IMR-90 (cell line): ENCODE results near the gene GALNT5. TPM values are rescaled to one million over a fixed set of nuclear protein-coding genes. Genes with fewer than 3 reads are reported as not detected.

Experiments
- ATAC-seq: fragments of 200-7000 bp; cut with Tn5 transposase; 2 replicates; pipeline ENCODE4 v1.9.1; 2020; ENCODE audit warnings: low read depth, mild to moderate bottlenecking, moderate library complexity
- BruUV-seq: library from RNA; stranded (reverse); fragments of 400-500 nt; replicated peaks from 2 replicates; lab custom pipeline; 2021; lab: Mats Ljungman, UMichigan
- CTCF ChIA-PET: fragments of 300-600 bp; formaldehyde crosslinking; extraction: SDS; loops from one replicate; lab custom pipeline; 2021; ENCODE audit warnings: antibody characterized with exemption; lab: Yijun Ruan, JAX
- POLR2A ChIA-PET: fragments of 300-600 bp; sonication (Branson Sonifier 250); formaldehyde crosslinking; loops from one replicate; lab custom pipeline; 2022; ENCODE audit warnings: antibody characterized with exemption; ENCODE audit not compliant: unreplicated experiment; lab: Charles Lee
- DNase-seq: peaks from one replicate; pipeline ENCODE4 v3.0.0; 2013
- H2AFZ ChIP-seq: replicated peaks from 2 replicates; pipeline ENCODE3; 2013; ENCODE audit warnings: low read length, mild to moderate bottlenecking; ENCODE audit not compliant: poor library complexity
- H2AK5ac ChIP-seq: 2 replicates; pipeline ENCODE4 v1.6.1; 2013; ENCODE audit warnings: low read depth, low read length, inconsistent platforms
- H2AK9ac ChIP-seq: replicated peaks from 2 replicates; pipeline ENCODE3; 2013; ENCODE audit warnings: mild to moderate bottlenecking, low read depth, low read length, moderate library complexity; ENCODE audit not compliant: poor library complexity
- H2BK120ac ChIP-seq: 2 replicates; pipeline ENCODE4 v1.6.1; 2013; ENCODE audit warnings: low read depth, low read length, inconsistent platforms
- H2BK15ac ChIP-seq: 3 replicates; pipeline ENCODE4 v1.6.1; 2013; ENCODE audit warnings: low read depth, low read length, inconsistent platforms
- H2BK20ac ChIP-seq: 2 replicates; pipeline ENCODE4 v1.6.1; 2013; ENCODE audit warnings: low read depth, mild to moderate bottlenecking, inconsistent platforms, low read length, moderate library complexity
- H2BK5ac ChIP-seq: 2 replicates; pipeline ENCODE4 v1.6.1; 2013; ENCODE audit warnings: mild to moderate bottlenecking, low read depth, low read length, inconsistent platforms; ENCODE audit not compliant: poor library complexity, severe bottlenecking
- H3K14ac ChIP-seq: replicated peaks from 2 replicates; pipeline ENCODE4 v1.6.1; 2013; ENCODE audit warnings: low read depth, low read length, inconsistent platforms
- H3K18ac ChIP-seq: 2 replicates; pipeline ENCODE4 v1.6.1; 2013; ENCODE audit warnings: low read depth, low read length, control low read depth
- H3K23ac ChIP-seq: 2 replicates; pipeline ENCODE4 v1.6.1; 2013; ENCODE audit warnings: low read depth, low read length, inconsistent platforms
- H3K27ac ChIP-seq: 2 replicates; pipeline ENCODE4 v1.5.1; 2013; ENCODE audit warnings: mild to moderate bottlenecking, control low read depth, low read length; ENCODE audit not compliant: insufficient read depth
- H3K27me3 ChIP-seq: 2 replicates; pipeline ENCODE4 v1.6.1; 2013; ENCODE audit warnings: low read length; ENCODE audit not compliant: control insufficient read depth, insufficient read depth
- H3K36me3 ChIP-seq: 2 replicates; pipeline ENCODE4 v1.6.1; 2013; ENCODE audit warnings: low read length, mixed read lengths; ENCODE audit not compliant: control insufficient read depth, insufficient read depth
- H3K4ac ChIP-seq: 2 replicates; pipeline ENCODE4 v1.6.1; 2013; ENCODE audit warnings: low read depth, low read length, inconsistent platforms
- H3K4me1 ChIP-seq: 2 replicates; pipeline ENCODE4 v1.6.1; 2013; ENCODE audit warnings: low read length, mixed read lengths; ENCODE audit not compliant: control insufficient read depth, insufficient read depth
- H3K4me2 ChIP-seq: 2 replicates; pipeline ENCODE4 v1.6.1; 2013; ENCODE audit warnings: low read depth, mild to moderate bottlenecking, control low read depth, low read length, moderate library complexity
- H3K4me3 ChIP-seq: 2 replicates; pipeline ENCODE4 v1.5.1; 2013; ENCODE audit warnings: low read depth, mild to moderate bottlenecking, control low read depth, low read length, moderate library complexity; ENCODE audit not compliant: insufficient read depth
- H3K56ac ChIP-seq: 2 replicates; pipeline ENCODE4 v1.6.1; 2013; ENCODE audit warnings: low read length, inconsistent platforms; ENCODE audit not compliant: insufficient read depth; ENCODE audit errors: extremely low read depth
- H3K79me1 ChIP-seq, 2 experiments: 2 replicates each; pipeline ENCODE4 v1.6.1; 2013; ENCODE audit warnings: low read length in 2 of 2, inconsistent platforms in 1 of 2, low read depth in 1 of 2
- H3K9ac ChIP-seq: 2 replicates; pipeline ENCODE4 v1.6.1; 2013; ENCODE audit warnings: low read depth, low read length, control low read depth
- H3K9me1 ChIP-seq: 2 replicates; pipeline ENCODE4 v1.6.1; 2013; ENCODE audit warnings: low read length, inconsistent platforms; ENCODE audit not compliant: insufficient read depth
- H3K9me3 ChIP-seq: 2 replicates; pipeline ENCODE4 v1.6.1; 2013; ENCODE audit warnings: low read length; ENCODE audit not compliant: control insufficient read depth, insufficient read depth
- H4K20me1 ChIP-seq: 2 replicates; pipeline ENCODE4 v1.6.1; 2013; ENCODE audit warnings: low read length, inconsistent platforms; ENCODE audit not compliant: insufficient read depth
- H4K5ac ChIP-seq: 2 replicates; pipeline ENCODE4 v1.6.1; 2013; ENCODE audit warnings: mild to moderate bottlenecking, low read depth, low read length, control low read depth
- H4K8ac ChIP-seq, 2 experiments: 2 replicates each; pipeline ENCODE4 v1.6.1; 2013; ENCODE audit warnings: low read depth in 2 of 2, low read length in 2 of 2, control low read depth in 1 of 2, inconsistent platforms in 1 of 2
- H4K91ac ChIP-seq: 2 replicates; pipeline ENCODE4 v1.6.1; 2013; ENCODE audit warnings: low read depth, low read length, inconsistent platforms; ENCODE audit not compliant: insufficient read depth
- BHLHE40 ChIP-seq: fragments of 150-350 bp; IDR thresholded peaks from 2 replicates; pipeline ENCODE4 v1.6.1; 2016; ENCODE audit warnings: mild to moderate bottlenecking, low read depth, low read length
- CEBPB ChIP-seq: IDR thresholded peaks from 2 replicates; pipeline ENCODE4 v1.6.1; 2012; ENCODE audit warnings: low read depth, low read length, improper control_type of control experiment
- CHD1 ChIP-seq: IDR thresholded peaks from 2 replicates; pipeline ENCODE4 v1.6.1; 2012; ENCODE audit warnings: low read depth, low read length, improper control_type of control experiment
- CTCF ChIP-seq: conservative IDR thresholded peaks from 2 replicates; pipeline ENCODE4 v1.5.1; 2012; ENCODE audit warnings: mild to moderate bottlenecking, low read depth, low read length, improper control_type of control experiment
- ELK1 ChIP-seq: fragments of 150-350 bp; IDR thresholded peaks from 2 replicates; pipeline ENCODE4 v1.6.1; 2016; ENCODE audit warnings: low read depth, mild to moderate bottlenecking, low read length, moderate library complexity, borderline replicate concordance
- FOS ChIP-seq: fragments of 150-350 bp; IDR thresholded peaks from 2 replicates; pipeline ENCODE4 v1.6.1; 2016; ENCODE audit warnings: low read depth, low read length
- MAZ ChIP-seq: IDR thresholded peaks from 2 replicates; pipeline ENCODE4 v1.6.1; 2012; ENCODE audit warnings: low read depth, mild to moderate bottlenecking, low read length, improper control_type of control experiment, moderate library complexity, borderline replicate concordance
- MXI1 ChIP-seq: IDR thresholded peaks from 2 replicates; pipeline ENCODE4 v1.6.1; 2012; ENCODE audit warnings: low read depth, mild to moderate bottlenecking, low read length, moderate library complexity, borderline replicate concordance
- NFE2L2 ChIP-seq: fragments of 150-350 bp; IDR thresholded peaks from 2 replicates; pipeline ENCODE4 v1.6.1; 2016; ENCODE audit warnings: low read depth, mild to moderate bottlenecking, low read length
- POLR2A ChIP-seq: IDR thresholded peaks from 2 replicates; pipeline ENCODE4 v1.6.1; 2012; ENCODE audit warnings: mild to moderate bottlenecking, low read depth, low read length
- RAD21 ChIP-seq: IDR thresholded peaks from 2 replicates; pipeline ENCODE4 v1.6.1; 2012; ENCODE audit warnings: low read length, improper control_type of control experiment
- RCOR1 ChIP-seq: IDR thresholded peaks from 2 replicates; pipeline ENCODE4 v1.6.1; 2012; ENCODE audit warnings: mild to moderate bottlenecking, low read length, improper control_type of control experiment; ENCODE audit not compliant: insufficient replicate concordance
- RFX5 ChIP-seq: IDR thresholded peaks from 2 replicates; pipeline ENCODE4 v1.8.0; 2012; ENCODE audit warnings: low read depth, mild to moderate bottlenecking, low read length, moderate library complexity
- SMC3 ChIP-seq: fragments of 150-350 bp; IDR thresholded peaks from 2 replicates; pipeline ENCODE4 v1.6.1; 2016; ENCODE audit warnings: low read depth, mild to moderate bottlenecking, antibody characterized with exemption, low read length, moderate library complexity
- USF2 ChIP-seq: fragments of 150-350 bp; IDR thresholded peaks from 2 replicates; pipeline ENCODE4 v1.6.1; 2017; ENCODE audit warnings: mild to moderate bottlenecking, antibody characterized with exemption, low read length, low read depth
- WGBS, 2 experiments: methylation state at CpG; one replicate each; pipeline versions ENCODE4 v1.1.5 to v1.1.7; 2013; ENCODE audit warnings: missing lambda C conversion rate in 2 of 2; ENCODE audit not compliant: insufficient read length in 1 of 2; ENCODE audit errors: extremely low coverage in 2 of 2; 5-methylcytosine and 5-hydroxymethylcytosine counted together
- dilution Hi-C: fragments of 300-500 bp; cut with HindIII; formaldehyde crosslinking; loops from one replicate; pipeline ENCODE4 v1.14.3; 2018; ENCODE audit warnings: low sequenced_read_pairs; ENCODE audit not compliant: unreplicated experiment
- in situ Hi-C: fragments of 300-500 bp; cut with MboI; formaldehyde crosslinking; loops from 3 replicates; pipeline ENCODE4 v1.14.3; 2019; ENCODE audit warnings: low sequenced_read_pairs, inconsistent platforms, mixed read lengths
- intact Hi-C: fragments of 100-400 bp; cut with micrococcal nuclease; formaldehyde crosslinking; loops from 2 replicates; pipeline ENCODE4 v1.10.0; 2022
- polyA plus RNA-seq, 3 experiments: library from polyadenylated mRNA; depleted of rRNA; stranded (reverse); fragments of >200 nt; gene quantifications; 2 replicates each; pipeline ENCODE4 v1.2.3, GENCODE V29; 2012; ENCODE audit warnings: low replicate concordance in 1 of 3
- total RNA-seq: library from RNA; depleted of rRNA; stranded (reverse); fragments of >200 nt; gene quantifications from 2 replicates; pipeline ENCODE4 v1.2.3, GENCODE V29; 2012

The GALNT5 gene
- total and polyA plus RNA-seq, 2 of the 4 experiments (the other 2 are of a cell fraction), result 36.3 to 63.3 TPM

GRCh38 chr2:157218911-157219310 lies 38.6 kb upstream of the GALNT5 start:
- H3K27ac ChIP-seq, result no peak overlapping the region
- no peak overlapping the region for H2BK5ac ChIP-seq
- no peaks in the 10 kb centered on the region for H3K9me3 ChIP-seq
- no peak overlapping the region for H3K4ac ChIP-seq
- H3K9ac ChIP-seq, result no peak overlapping the region
- H2BK120ac ChIP-seq, result no peak overlapping the region
- no peak overlapping the region for H2AFZ ChIP-seq
- TF ChIP-seq ELK1, result no peak
- TF ChIP-seq CTCF, result no peak
- no peak for TF ChIP-seq MAZ
- no peak for TF ChIP-seq MXI1
- TF ChIP-seq CHD1, result no peak
- TF ChIP-seq USF2, result no peak
- no peak for TF ChIP-seq RAD21
- TF ChIP-seq BHLHE40, result no peak
- TF ChIP-seq POLR2A, result no peak
- TF ChIP-seq CEBPB, result no peak
- TF ChIP-seq SMC3, result no peak
- TF ChIP-seq NFE2L2, result no peak
- TF ChIP-seq RCOR1, result no peak
- TF ChIP-seq FOS, result no peak
- TF ChIP-seq RFX5, result no peak
- ChIA-PET CTCF (no interaction called here), POLR2A (no interaction called here)
- intact Hi-C loops, result no loop called here
- H4K20me1 ChIP-seq, result no peaks in the 10 kb centered on the region
- H2BK20ac ChIP-seq, result no peak overlapping the region
- no CpG with 5 or more reads among the region's 2 CpGs for whole genome bisulfite sequencing, 2 experiments
- no peaks in the 10 kb centered on the region for H3K4me1 ChIP-seq
- no peak overlapping the region for H2BK15ac ChIP-seq
- no peaks in the 10 kb centered on the region for H3K79me1 ChIP-seq
- no peak overlapping the region for H3K56ac ChIP-seq
- dilution Hi-C loops, result no loop called here
- BruUV-seq, result no TSS peak
- no peak overlapping the region for H3K14ac ChIP-seq
- H4K5ac ChIP-seq, result no peak overlapping the region
- no peaks in the 10 kb centered on the region for H3K9me1 ChIP-seq
- no peak overlapping the region for H3K4me3 ChIP-seq
- ATAC-seq, result no peak
- H3K18ac ChIP-seq, result no peak overlapping the region
- in situ Hi-C loops, result no loop called here
- H3K23ac ChIP-seq, result no peak overlapping the region
- H2AK9ac ChIP-seq, result no peak overlapping the region
- DNase-seq, result no peak
- H3K4me2 ChIP-seq, result no peak overlapping the region
- no peaks in the 10 kb centered on the region for H3K36me3 ChIP-seq
- H4K91ac ChIP-seq, result no peak overlapping the region
- H2AK5ac ChIP-seq, result no peak overlapping the region
- no peak overlapping the region for H4K8ac ChIP-seq
- H3K27me3 ChIP-seq, result no peaks in the 10 kb centered on the region
